GM18868 (cell line): ENCODE measurements around the gene FAN1.
"Not testable (repeated sequence)": the region's sequence is repeated elsewhere in the genome, so short reads cannot be mapped to it uniquely, and the experiment has no call there.

Experiments used
- ATAC-seq: cut with Tn5 transposase; IDR thresholded peaks from one replicate; pipeline ENCODE4 v1.9.1; 2021; ENCODE audit warnings: mild to moderate bottlenecking, moderate library complexity; ENCODE audit not compliant: unreplicated experiment

Gene FAN1

GRCh38 chr15:30903497-30904187 is at the start of gene FAN1:
Gene FAN1, plus strand, starts transcription at chr15:30903915. Its CDS starts 749 bp downstream, at chr15:30904664.
- ATAC-seq, result peak; percentile 96

- no peak for ATAC-seq
Observed at GRCh38 chr15:30859091-30859874, 44.4 kb upstream of the FAN1 start.

GRCh38 chr15:30865257-30865656 is 38.5 kb upstream of the FAN1 start:
- ATAC-seq, result no peak

- ATAC-seq, result no peak
Observed at GRCh38 chr15:30870681-30871080, 33.0 kb upstream of the FAN1 start.

GRCh38 chr15:30872341-30872748 is 31.4 kb upstream of the FAN1 start:
- ATAC-seq, result no peak

GRCh38 chr15:30877070-30877469 is 26.6 kb upstream of the FAN1 start:
- ATAC-seq, result no peak

- no peak for ATAC-seq
Observed at GRCh38 chr15:30878515-30878914, 25.2 kb upstream of the FAN1 start.

- no peak for ATAC-seq
Observed at GRCh38 chr15:30882849-30883433, 20.8 kb upstream of the FAN1 start.

- not testable (repeated sequence) for ATAC-seq
Observed at GRCh38 chr15:30883666-30884065, 20.0 kb upstream of the FAN1 start.

GRCh38 chr15:30885814-30886213 is 17.9 kb upstream of the FAN1 start:
- no peak for ATAC-seq

GRCh38 chr15:30889196-30889595 is 14.5 kb upstream of the FAN1 start:
- ATAC-seq, result no peak

GRCh38 chr15:30895461-30896210 is 8.1 kb upstream of the FAN1 start:
- ATAC-seq, result no peak

GRCh38 chr15:30896211-30896606 is 7.5 kb upstream of the FAN1 start:
- ATAC-seq, result no peak

GRCh38 chr15:30901889-30902288 is 1.8 kb upstream of the FAN1 start:
- no peak for ATAC-seq

GRCh38 chr15:30904812-30905211 is 1.1 kb downstream of the FAN1 start:
- ATAC-seq, result no peak

- ATAC-seq, result no peak
Observed at GRCh38 chr15:30905821-30906220, 2.1 kb downstream of the FAN1 start.

GRCh38 chr15:30906366-30906765 is 2.7 kb downstream of the FAN1 start:
- ATAC-seq, result no peak

- ATAC-seq, result no peak
Observed at GRCh38 chr15:30913761-30914160, 10.0 kb downstream of the FAN1 start.

GRCh38 chr15:30917013-30917412 is 13.3 kb downstream of the FAN1 start:
- ATAC-seq, result no peak

GRCh38 chr15:30917675-30918074 is 14.0 kb downstream of the FAN1 start:
- ATAC-seq, result no peak

- ATAC-seq, result no peak
Observed at GRCh38 chr15:30918366-30918765, 14.7 kb downstream of the FAN1 start.
